ENCODE measurements around the gene COX7A2L. TPM values are rescaled to one million over a fixed set of nuclear protein-coding genes. Genes with fewer than 3 reads are reported as not detected.
A peak's percentile ranks its signal among the peaks of the same experiment; 100 is the strongest.

COX7A2L gene
- total RNA-seq, 4 donors from 2014 or later = 92.0 to 110 (median 94.4) TPM

GRCh38 chr2:42363413-42363812 is 2.4 kb upstream of the COX7A2L start:
- H3K4me3 ChIP-seq (ENCODE audit: low read depth, poor library complexity, severe bottlenecking) = no peak overlapping the region
- intact Hi-C loops (cut with DNase I; ENCODE audit: low total_unique reads) = no loop called here
- DNase-seq (ENCODE audit: low spot score in 2 of 2) = no peak
- 82 to 89% methylated on average over 3 of the region's 3 CpGs for WGBS, 2 donors
- TF ChIP-seq POLR2A (IDR thresholded peaks at IDR 0.05) (no peak), CTCF (IDR thresholded peaks at IDR 0.05) (no peak)

GRCh38 chr2:42361728-42362283 is 789 bp upstream of the COX7A2L start:
- no peak for TF ChIP-seq CTCF (IDR thresholded peaks at IDR 0.05)
- TF ChIP-seq POLR2A (IDR thresholded peaks at IDR 0.05) = no peak
- no peak for DNase-seq (ENCODE audit: low spot score in 2 of 2)
- intact Hi-C loops (cut with DNase I; ENCODE audit: low total_unique reads) = no loop called here
- no peak overlapping the region for H3K4me3 ChIP-seq (ENCODE audit: low read depth, poor library complexity, severe bottlenecking)
- WGBS, 2 donors = 17 to 18% methylated on average over 6 of the region's 6 CpGs

GRCh38 chr2:42360493-42360889 is 526 bp downstream of the COX7A2L start:
- DNase-seq (ENCODE audit: low spot score in 2 of 2) = no peak
- intact Hi-C loops (cut with DNase I; ENCODE audit: low total_unique reads) = no loop called here
- peak overlapping the region; percentile 97 for H3K4me3 ChIP-seq (ENCODE audit: low read depth, poor library complexity, severe bottlenecking)
- TF ChIP-seq POLR2A (IDR thresholded peaks at IDR 0.05) (no peak), CTCF (IDR thresholded peaks at IDR 0.05) (no peak)
- 0 to 1% methylated on average over 12 to 15 of the region's 15 CpGs for WGBS, 2 donors

- TF ChIP-seq CTCF (IDR thresholded peaks at IDR 0.05) = no peak
- no peak for TF ChIP-seq POLR2A (IDR thresholded peaks at IDR 0.05)
- WGBS, 2 donors = 3 to 7% methylated on average over 12 of the region's 12 CpGs
- DNase-seq (ENCODE audit: low spot score in 2 of 2) = no peak
- intact Hi-C loops (cut with DNase I; ENCODE audit: low total_unique reads) = no loop called here
- H3K4me3 ChIP-seq (ENCODE audit: low read depth, poor library complexity, severe bottlenecking) = peak overlapping the region; percentile 97
Observed at GRCh38 chr2:42359965-42360483, 993 bp downstream of the COX7A2L start.

GRCh38 chr2:42359304-42359964 is 1.6 kb downstream of the COX7A2L start:
- TF ChIP-seq CTCF (IDR thresholded peaks at IDR 0.05) = no peak
- intact Hi-C loops (cut with DNase I; ENCODE audit: low total_unique reads) = no loop called here
- DNase-seq (ENCODE audit: low spot score in 2 of 2) = no peak
- no peak overlapping the region for H3K4me3 ChIP-seq (ENCODE audit: low read depth, poor library complexity, severe bottlenecking)
- WGBS, 2 donors = 22 to 25% methylated on average over 6 of the region's 6 CpGs
